Duodenal mucosa (tissue), 2 donors: ENCODE data around the gene NPM3.

ENCODE experiments used
- H3K27ac ChIP-seq: one replicate; pipeline ENCODE4 v1.7.0; 2013; ENCODE audit warnings: low read depth, low read length
- H3K27me3 ChIP-seq, 2 donors: one replicate each; pipeline ENCODE4 v1.7.0; 2013; ENCODE audit warnings: low read length in 2 of 2, control low read depth in 1 of 2; ENCODE audit not compliant: insufficient read depth in 2 of 2, control insufficient read depth in 1 of 2
- H3K36me3 ChIP-seq, 2 donors: one replicate each; pipeline ENCODE4 v1.7.0; 2013; ENCODE audit warnings: low read length in 2 of 2, control low read depth in 1 of 2; ENCODE audit not compliant: insufficient read depth in 2 of 2, control insufficient read depth in 1 of 2
- H3K4me1 ChIP-seq, 2 donors: one replicate each; pipeline ENCODE4 v1.7.0; 2013; ENCODE audit warnings: low read length in 2 of 2, control low read depth in 1 of 2; ENCODE audit not compliant: insufficient read depth in 2 of 2, control insufficient read depth in 1 of 2
- H3K4me3 ChIP-seq, 2 donors: one replicate each; pipeline ENCODE4 v1.7.0; 2013; ENCODE audit warnings: low read length in 2 of 2, low read depth in 1 of 2
- H3K9ac ChIP-seq, 2 donors: one replicate each; pipeline ENCODE4 v1.7.0; 2013; ENCODE audit warnings: low read length in 2 of 2, low read depth in 1 of 2
- H3K9me3 ChIP-seq, 2 donors: one replicate each; pipeline ENCODE4 v1.7.0; 2013; ENCODE audit warnings: low read length in 2 of 2, control low read depth in 1 of 2; ENCODE audit not compliant: control insufficient read depth in 1 of 2

NPM3 gene

GRCh38 chr10:101758858-101759257 lies 24.4 kb downstream of the NPM3 start:
- Histone ChIP-seq H3K27me3 (peaks cover 11 to 32% of the 10 kb centered on the region in 2 donors), H3K4me1 (no peaks in the 10 kb centered on the region), H3K4me3 (no peak overlapping the region), H3K27ac (no peak overlapping the region), H3K9me3 (no peaks in the 10 kb centered on the region), H3K36me3 (no peaks in the 10 kb centered on the region), H3K9ac (no peak overlapping the region)

GRCh38 chr10:101752241-101752640 lies 31.0 kb downstream of the NPM3 start:
- H3K9me3 ChIP-seq = no peaks in the 10 kb centered on the region
- no peak overlapping the region for H3K4me3 ChIP-seq
- no peak overlapping the region for H3K9ac ChIP-seq
- no peaks in the 10 kb centered on the region for H3K4me1 ChIP-seq
- peaks cover 4 to 11% of the 10 kb centered on the region in 2 donors for H3K27me3 ChIP-seq
- H3K36me3 ChIP-seq = no peaks in the 10 kb centered on the region
- H3K27ac ChIP-seq = no peak overlapping the region

- H3K36me3 ChIP-seq = no peaks in the 10 kb centered on the region
- no peak overlapping the region for H3K4me3 ChIP-seq
- no peak overlapping the region for H3K9ac ChIP-seq
- peaks cover 6 to 8% of the 10 kb centered on the region in 2 donors for H3K4me1 ChIP-seq
- H3K27me3 ChIP-seq = peaks cover 4 to 11% of the 10 kb centered on the region in 2 donors
- H3K27ac ChIP-seq = no peak overlapping the region
- no peaks in the 10 kb centered on the region for H3K9me3 ChIP-seq
Observed at GRCh38 chr10:101749047-101750016, 33.9 kb downstream of the NPM3 start.

- Histone ChIP-seq H3K36me3 (no peaks in the 10 kb centered on the region), H3K4me1 (peaks cover 6 to 8% of the 10 kb centered on the region in 2 donors), H3K9me3 (no peaks in the 10 kb centered on the region), H3K27me3 (peaks cover 4 to 11% of the 10 kb centered on the region in 2 donors), H3K9ac (no peak overlapping the region), H3K27ac (no peak overlapping the region), H3K4me3 (no peak overlapping the region)
Observed at GRCh38 chr10:101748496-101748895, 34.8 kb downstream of the NPM3 start.

GRCh38 chr10:101745074-101745696 lies 38.1 kb downstream of the NPM3 start:
- H3K4me1 ChIP-seq = peaks cover 6 to 8% of the 10 kb centered on the region in 2 donors
- H3K9ac ChIP-seq = no peak overlapping the region
- no peak overlapping the region for H3K4me3 ChIP-seq
- no peak overlapping the region for H3K27ac ChIP-seq
- no peaks in the 10 kb centered on the region for H3K36me3 ChIP-seq
- no peaks in the 10 kb centered on the region for H3K9me3 ChIP-seq
- peaks cover 3 to 4% of the 10 kb centered on the region in 2 donors for H3K27me3 ChIP-seq

- Histone ChIP-seq H3K9ac (no peak overlapping the region), H3K36me3 (no peaks in the 10 kb centered on the region), H3K4me3 (no peak overlapping the region), H3K27me3 (peaks cover 3 to 6% of the 10 kb centered on the region in 2 donors), H3K4me1 (peaks cover 6 to 8% of the 10 kb centered on the region in 2 donors), H3K9me3 (no peaks in the 10 kb centered on the region), H3K27ac (no peak overlapping the region)
Observed at GRCh38 chr10:101744267-101744666, 39.0 kb downstream of the NPM3 start.

- H3K27me3 ChIP-seq = peaks cover 7 to 14% of the 10 kb centered on the region in 2 donors
- H3K4me1 ChIP-seq = peaks cover 6 to 8% of the 10 kb centered on the region in 2 donors
- H3K9me3 ChIP-seq = no peaks in the 10 kb centered on the region
- no peak overlapping the region for H3K27ac ChIP-seq
- no peak overlapping the region for H3K4me3 ChIP-seq
- H3K9ac ChIP-seq = no peak overlapping the region
- no peaks in the 10 kb centered on the region for H3K36me3 ChIP-seq
Observed at GRCh38 chr10:101741938-101742337, 41.3 kb downstream of the NPM3 start.

- Histone ChIP-seq H3K4me1 (no peaks in the 10 kb centered on the region), H3K9me3 (no peaks in the 10 kb centered on the region), H3K4me3 (no peak overlapping the region), H3K27ac (no peak overlapping the region), H3K27me3 (peaks cover 6 to 14% of the 10 kb centered on the region in 2 donors), H3K9ac (no peak overlapping the region), H3K36me3 (no peaks in the 10 kb centered on the region)
Observed at GRCh38 chr10:101736666-101737065, 46.6 kb downstream of the NPM3 start.

- H3K27me3 ChIP-seq = no peaks in the 10 kb centered on the region
- no peaks in the 10 kb centered on the region for H3K4me1 ChIP-seq
- no peak overlapping the region for H3K9ac ChIP-seq
- no peak overlapping the region for H3K4me3 ChIP-seq
- H3K9me3 ChIP-seq = no peaks in the 10 kb centered on the region
- no peaks in the 10 kb centered on the region for H3K36me3 ChIP-seq
- H3K27ac ChIP-seq = no peak overlapping the region
Observed at GRCh38 chr10:101732096-101732495, 51.1 kb downstream of the NPM3 start.
